AG04449 (cell line): Measurements from ENCODE around the gene SASH3.

ENCODE experiments used
- CTCF ChIA-PET: fragments of 350-600 bp; formaldehyde crosslinking; extraction: SDS; loops from one replicate; lab custom pipeline; 2021; ENCODE audit warnings: antibody characterized with exemption; lab: Yijun Ruan, JAX
- POLR2A ChIA-PET: fragments of 400-600, 350-600 bp; formaldehyde crosslinking; extraction: SDS; loops from one replicate; lab custom pipeline; 2020; ENCODE audit warnings: antibody characterized with exemption, inconsistent platforms; lab: Yijun Ruan, JAX
- DNase-seq: peaks from one replicate; pipeline ENCODE4 v3.0.0-alpha.2; 2010; ENCODE audit warnings: low read depth, low spot score
- H3K4me3 ChIP-seq: 2 replicates; pipeline ENCODE4 v1.5.1; 2011; ENCODE audit warnings: low read depth, mild to moderate bottlenecking, control low read depth, low read length
- TF ChIP-seq, protein P1 (sequence below): IDR thresholded peaks from one replicate; pipeline ENCODE4 v1.5.1; 2011; ENCODE audit warnings: mild to moderate bottlenecking, moderate library complexity, low read length, control low read depth, inconsistent platforms; ENCODE audit not compliant: insufficient read depth; ENCODE audit errors: missing control alignments

The SASH3 gene

GRCh38 chrX:129813662-129814368, 34.1 kb downstream of the SASH3 start:
- TF ChIP-seq, protein P1, sequence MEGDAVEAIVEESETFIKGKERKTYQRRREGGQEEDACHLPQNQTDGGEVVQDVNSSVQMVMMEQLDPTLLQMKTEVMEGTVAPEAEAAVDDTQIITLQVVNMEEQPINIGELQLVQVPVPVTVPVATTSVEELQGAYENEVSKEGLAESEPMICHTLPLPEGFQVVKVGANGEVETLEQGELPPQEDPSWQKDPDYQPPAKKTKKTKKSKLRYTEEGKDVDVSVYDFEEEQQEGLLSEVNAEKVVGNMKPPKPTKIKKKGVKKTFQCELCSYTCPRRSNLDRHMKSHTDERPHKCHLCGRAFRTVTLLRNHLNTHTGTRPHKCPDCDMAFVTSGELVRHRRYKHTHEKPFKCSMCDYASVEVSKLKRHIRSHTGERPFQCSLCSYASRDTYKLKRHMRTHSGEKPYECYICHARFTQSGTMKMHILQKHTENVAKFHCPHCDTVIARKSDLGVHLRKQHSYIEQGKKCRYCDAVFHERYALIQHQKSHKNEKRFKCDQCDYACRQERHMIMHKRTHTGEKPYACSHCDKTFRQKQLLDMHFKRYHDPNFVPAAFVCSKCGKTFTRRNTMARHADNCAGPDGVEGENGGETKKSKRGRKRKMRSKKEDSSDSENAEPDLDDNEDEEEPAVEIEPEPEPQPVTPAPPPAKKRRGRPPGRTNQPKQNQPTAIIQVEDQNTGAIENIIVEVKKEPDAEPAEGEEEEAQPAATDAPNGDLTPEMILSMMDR: no peak
- CTCF ChIA-PET: no interaction called here
- POLR2A ChIA-PET: no interaction called here
- H3K4me3 ChIP-seq: no peak overlapping the region
- no peak for DNase-seq

GRCh38 chrX:129818123-129818522, 38.4 kb downstream of the SASH3 start:
- POLR2A ChIA-PET: no interaction called here
- CTCF ChIA-PET: no interaction called here
- DNase-seq: no peak
- TF ChIP-seq, protein P1: no peak
- H3K4me3 ChIP-seq: no peak overlapping the region

- TF ChIP-seq, protein P1: peak; percentile 23
- CTCF ChIA-PET: interaction anchor here (1.0 to 2.5 kb wide), 11 partner anchors 12 to 238 kb away, joined by 3 to 10 read pairs (median 4); no protein-coding TSS in a partner anchor
- H3K4me3 ChIP-seq: no peak overlapping the region
- POLR2A ChIA-PET: no interaction called here
- no peak for DNase-seq
Measured at GRCh38 chrX:129823115-129823514, 43.4 kb downstream of the SASH3 start.

- ChIA-PET POLR2A (no interaction called here), CTCF (interaction anchor here (1.2 to 2.5 kb wide), 9 partner anchors 13 to 238 kb away, joined by 3 to 10 read pairs (median 5); no protein-coding TSS in a partner anchor)
- no peak for DNase-seq
- TF ChIP-seq, protein P1: no peak
- H3K4me3 ChIP-seq: no peak overlapping the region
Measured at GRCh38 chrX:129823522-129823921, 43.8 kb downstream of the SASH3 start.

GRCh38 chrX:129824620-129825019, 44.9 kb downstream of the SASH3 start:
- no peak for DNase-seq
- CTCF ChIA-PET: interaction anchor here (1.6 to 2.5 kb wide), 2 partner anchors 189 to 219 kb away, joined by 6 to 10 read pairs; no protein-coding TSS in a partner anchor
- POLR2A ChIA-PET: no interaction called here
- TF ChIP-seq, protein P1: no peak
- H3K4me3 ChIP-seq: no peak overlapping the region

- TF ChIP-seq, protein P1: no peak
- CTCF ChIA-PET: interaction anchor here (1.0 to 1.3 kb wide), 2 partner anchors 190 to 221 kb away, joined by 3 read pairs; no protein-coding TSS in a partner anchor
- DNase-seq: no peak
- POLR2A ChIA-PET: no interaction called here
- H3K4me3 ChIP-seq: no peak overlapping the region
Measured at GRCh38 chrX:129825746-129826505, 46.2 kb downstream of the SASH3 start.
